GM18511 (cell line): Measurements from ENCODE around the gene C11orf91.
"Not testable (repeated sequence)": the region's sequence is repeated elsewhere in the genome, so short reads cannot be mapped to it uniquely, and the experiment has no call there.

Experiments used
- ATAC-seq: cut with Tn5 transposase; IDR thresholded peaks from one replicate; pipeline ENCODE4 v1.9.1; 2021; ENCODE audit warnings: mild to moderate bottlenecking, moderate library complexity; ENCODE audit not compliant: unreplicated experiment

C11orf91 gene

GRCh38 chr11:33722590-33723234 is 22.1 kb upstream of the C11orf91 start:
- ATAC-seq, result peak; percentile 88

- no peak for ATAC-seq
Measured at GRCh38 chr11:33721984-33722383, 21.4 kb upstream of the C11orf91 start.

GRCh38 chr11:33721426-33721825 is 20.8 kb upstream of the C11orf91 start:
- ATAC-seq, result no peak

GRCh38 chr11:33719587-33719986 is 19.0 kb upstream of the C11orf91 start:
- no peak for ATAC-seq

GRCh38 chr11:33718440-33718839 is 17.8 kb upstream of the C11orf91 start:
- ATAC-seq, result no peak

- no peak for ATAC-seq
Measured at GRCh38 chr11:33716243-33716642, 15.6 kb upstream of the C11orf91 start.

- ATAC-seq, result no peak
Measured at GRCh38 chr11:33713856-33714398, 13.3 kb upstream of the C11orf91 start.

- no peak for ATAC-seq
Measured at GRCh38 chr11:33713151-33713855, 12.7 kb upstream of the C11orf91 start.

GRCh38 chr11:33712436-33712835 is 11.8 kb upstream of the C11orf91 start:
- no peak for ATAC-seq

GRCh38 chr11:33709466-33709865 is 8.8 kb upstream of the C11orf91 start:
- no peak for ATAC-seq

GRCh38 chr11:33708985-33709384 is 8.4 kb upstream of the C11orf91 start:
- no peak for ATAC-seq

GRCh38 chr11:33707831-33708230 is 7.2 kb upstream of the C11orf91 start:
- ATAC-seq, result not testable (repeated sequence)

- no peak for ATAC-seq
Measured at GRCh38 chr11:33706966-33707365, 6.3 kb upstream of the C11orf91 start.

GRCh38 chr11:33706546-33706945 is 5.9 kb upstream of the C11orf91 start:
- no peak for ATAC-seq

- ATAC-seq, result no peak
Measured at GRCh38 chr11:33704240-33705002, 3.8 kb upstream of the C11orf91 start.

GRCh38 chr11:33703788-33704187 is 3.2 kb upstream of the C11orf91 start:
- ATAC-seq, result no peak

GRCh38 chr11:33703234-33703633 is 2.6 kb upstream of the C11orf91 start:
- ATAC-seq, result no peak

- no peak for ATAC-seq
Measured at GRCh38 chr11:33701302-33702230, 940 bp upstream of the C11orf91 start.

- ATAC-seq, result no peak
Measured at GRCh38 chr11:33700063-33700501, 544 bp downstream of the C11orf91 start.

- ATAC-seq, result no peak
Measured at GRCh38 chr11:33699515-33700062, 1.0 kb downstream of the C11orf91 start.
